T-helper 1 cell treated with Interleukin-12 subunit alpha and Interleukin-12 subunit beta and Interleukin-4 antibody, amounts not matched to agents 30 ng/mL and 1 ng/mL, for 36 hours (primary cell): Measurements from ENCODE around the gene CNDP1. TPM values are rescaled to one million over a fixed set of nuclear protein-coding genes. Genes with fewer than 3 reads are reported as not detected.
"Not testable (repeated sequence)": the region's sequence is repeated elsewhere in the genome, so short reads cannot be mapped to it uniquely, and the experiment has no call there.

Experiments
- intact Hi-C: fragments of 100-400 bp; cut with micrococcal nuclease; formaldehyde crosslinking; loops from one replicate; pipeline ENCODE4 v1.15.1; 2024
- total RNA-seq: library from RNA; stranded (reverse); gene quantifications from 2 replicates; pipeline ENCODE4 v1.2.3, GENCODE V29; 2022

Gene CNDP1
- total RNA-seq, 1 donor from 2014 or later = not detected

- intact Hi-C loops = no loop called here
Measured at GRCh38 chr18:74541703-74542555, 7.6 kb downstream of the CNDP1 start.

GRCh38 chr18:74544898-74545297 lies 10.6 kb downstream of the CNDP1 start:
- intact Hi-C loops = no loop called here

GRCh38 chr18:74546007-74546406 lies 11.7 kb downstream of the CNDP1 start:
- intact Hi-C loops = no loop called here

GRCh38 chr18:74546751-74547530 lies 12.6 kb downstream of the CNDP1 start:
- intact Hi-C loops = no loop called here

GRCh38 chr18:74547860-74548259 lies 13.6 kb downstream of the CNDP1 start:
- intact Hi-C loops = no loop called here

GRCh38 chr18:74549591-74550104 lies 15.3 kb downstream of the CNDP1 start:
- intact Hi-C loops = no loop called here

- intact Hi-C loops = loop anchor here (1.0 kb wide), 1 partner anchor 1798 kb away; no protein-coding TSS in a partner anchor
Measured at GRCh38 chr18:74550886-74551285, 16.6 kb downstream of the CNDP1 start.

- intact Hi-C loops = loop anchor here (1.0 kb wide), 1 partner anchor 1798 kb away; no protein-coding TSS in a partner anchor
Measured at GRCh38 chr18:74551452-74551851, 17.2 kb downstream of the CNDP1 start.

- intact Hi-C loops = loop anchor here (1.0 to 2.0 kb wide), 10 partner anchors 45 to 1797 kb away; partner anchors contain the start of genes TIMM21 and ZNF407
Measured at GRCh38 chr18:74551936-74552555, 17.7 kb downstream of the CNDP1 start.

GRCh38 chr18:74556126-74556525 lies 21.8 kb downstream of the CNDP1 start:
- intact Hi-C loops = no loop called here

GRCh38 chr18:74558096-74558495 lies 23.8 kb downstream of the CNDP1 start:
- intact Hi-C loops = no loop called here

GRCh38 chr18:74562131-74562730 lies 27.9 kb downstream of the CNDP1 start:
- intact Hi-C loops = no loop called here

- intact Hi-C loops = no loop called here
Measured at GRCh38 chr18:74562775-74563174, 28.5 kb downstream of the CNDP1 start.

GRCh38 chr18:74563999-74564398 lies 29.7 kb downstream of the CNDP1 start:
- intact Hi-C loops = no loop called here

GRCh38 chr18:74565164-74565563 lies 30.9 kb downstream of the CNDP1 start:
- intact Hi-C loops = not testable (repeated sequence)

GRCh38 chr18:74565993-74566392 lies 31.7 kb downstream of the CNDP1 start:
- intact Hi-C loops = not testable (repeated sequence)

- intact Hi-C loops = no loop called here
Measured at GRCh38 chr18:74567822-74568221, 33.5 kb downstream of the CNDP1 start.

- intact Hi-C loops = no loop called here
Measured at GRCh38 chr18:74569401-74569800, 35.1 kb downstream of the CNDP1 start.

GRCh38 chr18:74570266-74570665 lies 36.0 kb downstream of the CNDP1 start:
- intact Hi-C loops = no loop called here

- intact Hi-C loops = no loop called here
Measured at GRCh38 chr18:74571895-74572680, 37.8 kb downstream of the CNDP1 start.
